Astrocyte (in vitro differentiated cells and primary cell): ENCODE results near the gene GPR158.

ENCODE experiments used
- EZH2 ChIP-seq: IDR thresholded peaks from 2 replicates; pipeline ENCODE4 v1.6.1; 2012; ENCODE audit warnings: mild to moderate bottlenecking, low read length, inconsistent platforms; ENCODE audit not compliant: insufficient read depth
- TF ChIP-seq, protein P1 (sequence below): IDR thresholded peaks from 2 replicates; pipeline ENCODE4 v1.5.1; 2011; ENCODE audit warnings: low read depth, mild to moderate bottlenecking, inconsistent platforms, low read length, moderate library complexity; ENCODE audit not compliant: insufficient read depth

GRCh38 chr10:25573316-25573715, 398.5 kb downstream of the GPR158 start:
- no peak for TF ChIP-seq EZH2
- TF ChIP-seq, protein P1, sequence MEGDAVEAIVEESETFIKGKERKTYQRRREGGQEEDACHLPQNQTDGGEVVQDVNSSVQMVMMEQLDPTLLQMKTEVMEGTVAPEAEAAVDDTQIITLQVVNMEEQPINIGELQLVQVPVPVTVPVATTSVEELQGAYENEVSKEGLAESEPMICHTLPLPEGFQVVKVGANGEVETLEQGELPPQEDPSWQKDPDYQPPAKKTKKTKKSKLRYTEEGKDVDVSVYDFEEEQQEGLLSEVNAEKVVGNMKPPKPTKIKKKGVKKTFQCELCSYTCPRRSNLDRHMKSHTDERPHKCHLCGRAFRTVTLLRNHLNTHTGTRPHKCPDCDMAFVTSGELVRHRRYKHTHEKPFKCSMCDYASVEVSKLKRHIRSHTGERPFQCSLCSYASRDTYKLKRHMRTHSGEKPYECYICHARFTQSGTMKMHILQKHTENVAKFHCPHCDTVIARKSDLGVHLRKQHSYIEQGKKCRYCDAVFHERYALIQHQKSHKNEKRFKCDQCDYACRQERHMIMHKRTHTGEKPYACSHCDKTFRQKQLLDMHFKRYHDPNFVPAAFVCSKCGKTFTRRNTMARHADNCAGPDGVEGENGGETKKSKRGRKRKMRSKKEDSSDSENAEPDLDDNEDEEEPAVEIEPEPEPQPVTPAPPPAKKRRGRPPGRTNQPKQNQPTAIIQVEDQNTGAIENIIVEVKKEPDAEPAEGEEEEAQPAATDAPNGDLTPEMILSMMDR: no peak
